Purkinje cell (primary cell): ENCODE measurements around the gene COPS7A. TPM values are rescaled to one million over a fixed set of nuclear protein-coding genes. Genes with fewer than 3 reads are reported as not detected.

ENCODE experiments used
- polyA plus RNA-seq: library from polyadenylated mRNA; unstranded; fragments of >200 nt; fragmentation: Nextera tagmentation; gene quantifications from 2 replicates; pipeline ENCODE4 v1.2.1, GENCODE V29; 2014

The COPS7A gene, protein sequence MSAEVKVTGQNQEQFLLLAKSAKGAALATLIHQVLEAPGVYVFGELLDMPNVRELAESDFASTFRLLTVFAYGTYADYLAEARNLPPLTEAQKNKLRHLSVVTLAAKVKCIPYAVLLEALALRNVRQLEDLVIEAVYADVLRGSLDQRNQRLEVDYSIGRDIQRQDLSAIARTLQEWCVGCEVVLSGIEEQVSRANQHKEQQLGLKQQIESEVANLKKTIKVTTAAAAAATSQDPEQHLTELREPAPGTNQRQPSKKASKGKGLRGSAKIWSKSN
- 52.4 and 53.2 TPM in 2 replicates for polyA plus RNA-seq

DNA sequence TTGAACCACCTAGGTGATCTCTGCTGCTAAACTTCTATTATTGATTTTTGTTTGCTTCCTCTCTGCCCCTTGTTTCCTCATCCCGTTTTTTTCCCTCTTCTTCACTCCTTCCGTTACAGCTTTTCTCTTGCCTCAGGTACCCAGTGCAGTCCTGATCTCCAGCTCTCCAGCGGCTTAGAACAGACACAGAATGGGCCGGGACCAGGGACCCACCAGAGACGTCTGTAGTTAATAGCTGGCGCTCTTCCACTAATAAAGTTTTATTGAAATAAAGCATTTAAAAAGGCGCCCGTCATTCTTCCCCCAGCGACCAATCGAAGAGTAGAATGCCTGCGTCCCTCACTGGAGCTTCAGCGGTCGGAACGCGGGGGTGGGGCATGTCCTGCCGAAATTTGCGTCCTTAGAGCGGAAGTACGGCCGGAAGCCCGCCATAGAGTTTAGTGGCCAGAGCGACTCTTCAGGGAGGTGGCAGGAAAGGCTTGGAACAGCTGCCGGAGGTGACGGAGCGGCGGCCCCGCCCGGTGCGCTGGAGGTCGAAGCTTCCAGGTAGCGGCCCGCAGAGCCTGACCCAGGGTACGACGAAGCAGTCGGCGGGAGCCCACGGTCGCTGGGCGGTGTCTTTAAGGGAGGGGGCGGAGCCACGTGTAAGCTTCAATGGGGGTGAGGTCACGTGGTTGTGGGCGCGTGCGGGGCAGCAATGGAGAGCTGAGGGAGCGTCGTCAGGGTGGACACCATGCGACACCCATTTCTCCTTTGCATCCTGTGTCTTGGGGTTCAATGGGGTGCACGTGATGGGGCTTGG lies at the start of gene COPS7A:
COPS7A (plus strand) TSS at position 440 of the 802 bp plus-strand sequence. CDS start 611 bp downstream, outside the sequence.

DNA sequence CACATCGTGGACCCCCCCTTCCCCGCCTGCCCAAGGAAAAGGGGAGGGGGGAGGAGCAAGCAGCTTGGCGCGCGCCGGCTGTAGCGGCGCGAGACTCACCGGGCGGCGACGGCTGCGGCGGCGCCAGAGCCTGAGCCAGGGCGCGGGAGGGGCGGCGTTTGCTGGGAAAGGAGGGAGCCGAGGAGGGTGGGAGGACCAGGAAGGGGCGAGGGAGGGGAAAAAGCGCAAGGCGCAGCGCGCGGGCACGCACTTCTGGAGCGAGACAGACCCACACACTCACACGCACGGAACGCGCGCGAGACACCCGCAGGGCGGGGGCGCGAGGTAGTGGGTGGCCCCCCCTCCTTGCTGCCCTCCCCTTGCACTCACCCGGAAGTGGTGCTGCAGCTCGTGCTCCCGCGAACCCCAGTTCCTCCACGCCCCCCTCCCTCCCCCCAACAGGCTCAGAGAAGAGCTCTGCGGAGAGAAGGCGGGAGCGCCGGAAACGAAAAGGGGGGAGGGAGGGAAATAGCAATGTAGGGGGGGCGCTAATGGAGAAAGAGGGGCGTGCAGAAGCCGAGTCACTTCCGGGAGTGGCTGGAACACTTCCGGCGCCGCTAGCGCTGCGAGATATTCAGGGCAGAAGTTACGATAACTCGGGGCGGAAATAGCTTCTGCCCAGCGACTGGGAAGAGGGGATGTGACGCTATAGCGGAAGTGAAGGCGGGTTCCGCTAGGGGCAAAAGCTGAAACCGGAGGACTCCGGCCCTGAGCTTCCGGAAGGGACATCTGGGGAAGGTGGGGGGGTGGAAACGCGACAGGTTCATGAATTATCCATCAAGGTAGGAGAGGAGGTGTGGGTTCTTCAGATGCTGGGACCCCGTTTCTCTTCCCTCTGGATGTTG lies 34.6 kb upstream of the COPS7A start, which contains the start of gene ZNF384:
ZNF384 (minus strand) TSS at position 377 of the 884 bp plus-strand sequence. CDS start 9,855 bp downstream, outside the sequence.

DNA sequence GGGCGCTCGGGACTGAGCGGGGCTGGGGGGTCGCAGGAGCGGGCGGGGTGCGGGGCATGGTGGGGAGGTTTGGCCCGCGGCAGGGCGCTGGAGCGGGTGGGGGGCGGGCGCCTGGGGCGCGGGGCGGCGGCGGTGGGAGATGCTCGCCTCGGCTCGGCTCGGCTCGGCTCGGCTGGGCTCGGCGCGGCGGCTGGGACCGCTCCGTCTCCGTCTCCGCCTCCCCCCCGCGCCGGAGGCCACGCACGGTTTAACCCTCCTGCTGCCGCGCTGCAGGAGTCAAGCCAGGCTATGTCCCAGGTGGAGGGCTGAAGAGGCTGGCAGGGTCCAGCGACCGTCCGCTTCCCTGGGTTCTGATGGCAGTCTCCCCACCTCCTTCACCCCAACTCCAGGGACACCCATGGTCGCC lies 23.2 kb upstream of the COPS7A start, which contains the start of gene PIANP:
PIANP (minus strand) TSS at position 170 of the 406 bp plus-strand sequence. CDS start 2,754 bp downstream, outside the sequence.

DNA sequence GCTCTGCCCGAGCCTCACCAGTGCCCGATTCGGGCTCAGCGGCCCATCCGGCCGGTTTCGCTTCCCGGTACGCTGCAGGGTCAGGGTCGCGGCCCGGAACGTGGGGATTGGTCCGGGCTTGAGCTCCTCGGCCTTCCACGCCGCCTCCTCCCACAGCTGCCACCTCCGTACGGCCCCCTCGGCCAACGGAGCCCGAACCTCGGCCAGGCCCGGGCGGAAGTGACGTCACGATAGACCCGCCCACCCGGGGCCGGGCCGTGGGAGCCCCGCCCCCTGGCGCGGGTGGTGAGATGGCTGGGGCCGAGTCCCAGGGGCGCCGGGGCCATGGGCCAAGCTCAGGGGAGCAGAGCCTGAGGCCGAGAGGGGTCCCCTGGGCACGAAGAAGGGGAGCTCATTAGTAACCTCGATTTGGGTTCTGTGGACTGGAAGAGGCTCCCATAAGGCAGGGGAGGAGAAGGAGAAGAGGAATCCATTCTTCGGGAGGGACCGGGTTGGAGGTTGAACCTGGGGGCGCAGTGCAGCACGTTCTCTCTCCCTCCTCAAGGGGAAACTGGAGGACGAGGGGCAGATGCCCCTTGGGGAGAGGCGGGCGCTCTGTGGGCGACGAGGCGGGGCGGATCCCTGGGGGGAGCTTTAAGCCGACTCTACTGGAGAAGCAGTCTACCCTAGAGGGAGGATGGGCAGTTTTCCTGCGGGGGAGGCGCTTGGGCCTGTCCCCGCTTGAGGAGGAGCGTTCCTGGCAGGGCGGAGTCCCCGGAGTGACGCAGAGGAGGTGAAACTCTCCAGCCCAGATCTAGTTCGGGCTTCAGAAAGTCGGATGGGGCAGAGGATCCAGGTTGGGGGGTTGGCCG lies 29.3 kb downstream of the COPS7A start, which contains the start of gene MLF2:
MLF2 (minus strand) TSS at position 221 of the 851 bp plus-strand sequence. CDS start 807 bp downstream, outside the sequence.

DNA sequence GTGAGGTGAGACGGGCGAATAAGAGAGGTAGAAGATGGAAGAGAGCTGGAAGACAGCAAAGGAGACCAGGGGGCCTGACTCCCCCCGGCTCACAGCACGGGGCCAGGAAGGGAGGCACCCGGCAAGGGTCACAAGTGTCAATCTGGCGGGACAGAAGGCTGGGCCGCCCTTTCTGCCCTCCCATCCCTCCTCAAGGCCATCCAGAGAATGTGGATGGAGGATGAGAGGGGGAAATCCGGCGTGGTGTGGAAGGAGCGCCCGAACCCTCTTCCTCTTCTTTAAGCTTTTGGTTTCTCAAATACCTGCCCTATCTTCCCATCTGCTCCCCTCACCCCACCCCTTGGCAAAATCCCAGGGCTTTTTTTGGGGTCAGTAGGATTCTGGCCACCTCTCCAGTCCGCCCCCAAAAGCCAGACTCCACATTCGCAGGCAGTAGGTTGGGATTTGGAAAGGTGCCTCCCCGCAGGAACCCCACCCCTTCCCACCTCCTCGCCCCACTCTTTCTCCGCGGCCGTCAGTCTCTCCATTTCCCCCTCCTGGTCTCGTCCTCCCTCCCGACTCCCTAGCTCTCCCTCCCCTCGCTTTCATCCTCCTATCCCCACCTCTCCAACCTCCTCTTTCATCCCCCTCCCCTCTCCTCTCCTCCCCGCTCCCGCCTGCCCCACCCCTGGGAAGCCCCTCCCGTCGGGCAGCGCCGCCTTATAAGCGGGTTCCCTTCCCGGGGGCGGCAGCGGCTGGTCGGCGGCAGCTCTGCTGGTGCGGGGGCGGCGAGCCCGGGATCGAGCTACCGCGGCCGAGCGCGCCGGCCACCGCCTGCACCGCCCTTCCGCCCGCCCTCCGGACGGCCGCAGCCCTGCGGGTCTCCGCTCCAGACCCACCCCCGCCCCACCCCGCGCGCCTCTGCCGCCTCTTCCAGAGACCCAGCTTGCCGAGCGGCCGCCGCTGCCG lies 42.1 kb downstream of the COPS7A start, which contains the start of gene PTMS:
PTMS (plus strand) TSS at position 730 of the 948 bp plus-strand sequence. CDS start 343 bp downstream, outside the sequence.

DNA sequence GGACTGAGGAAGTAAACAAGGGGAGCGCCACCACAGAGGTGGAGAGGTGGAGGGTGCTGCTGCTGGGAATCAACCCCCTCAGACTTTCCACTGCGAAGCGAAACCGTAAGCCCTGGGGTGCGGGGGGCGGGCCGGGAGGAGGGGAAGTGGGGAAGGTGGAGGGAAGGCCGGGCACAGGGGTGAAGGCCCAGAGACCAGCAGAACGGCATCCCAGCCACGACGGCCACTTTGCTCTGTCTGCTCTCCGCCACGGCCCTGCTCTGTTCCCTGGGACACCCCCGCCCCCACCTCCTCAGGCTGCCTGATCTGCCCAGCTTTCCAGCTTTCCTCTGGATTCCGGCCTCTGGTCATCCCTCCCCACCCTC lies 48.5 kb downstream of the COPS7A start, which contains the start of gene LAG3:
LAG3 (plus strand) TSS at position 190 of the 365 bp plus-strand sequence. CDS start 333 bp downstream, outside the sequence.

Other genes with a start within 250 kb of the COPS7A start
- 404 and 455 TPM in 2 replicates for gene MRPL51, start 230.8 kb upstream of the COPS7A start, polyA plus RNA-seq
- gene NCAPD2, start 229.9 kb upstream of the COPS7A start, polyA plus RNA-seq: 0.74 and 0.78 TPM in 2 replicates
- gene GAPDH, start 189.5 kb upstream of the COPS7A start, polyA plus RNA-seq: 5,164 and 6,636 TPM in 2 replicates
- gene IFFO1, start 168.0 kb upstream of the COPS7A start, polyA plus RNA-seq: 6.1 and 10.3 TPM in 2 replicates
- 3.7 and 9.3 TPM in 2 replicates for gene NOP2, start 155.8 kb upstream of the COPS7A start, polyA plus RNA-seq
- gene CHD4, start 116.7 kb upstream of the COPS7A start, polyA plus RNA-seq: 44.9 and 46.5 TPM in 2 replicates
- not detected in 2 replicates for gene LPAR5, start 88.1 kb upstream of the COPS7A start, polyA plus RNA-seq
- not detected in 2 replicates for gene ACRBP, start 76.6 kb upstream of the COPS7A start, polyA plus RNA-seq
- gene ING4, start 60.9 kb upstream of the COPS7A start, polyA plus RNA-seq: 22.4 and 27.0 TPM in 2 replicates
- gene ZNF384, start 34.7 kb upstream of the COPS7A start, polyA plus RNA-seq: 2.3 and 2.8 TPM in 2 replicates
- 15.3 and 29.7 TPM in 2 replicates for gene PIANP, start 23.2 kb upstream of the COPS7A start, polyA plus RNA-seq
- 161 and 204 TPM in 2 replicates for gene MLF2, start 29.1 kb downstream of the COPS7A start, polyA plus RNA-seq
- gene PTMS, start 42.3 kb downstream of the COPS7A start, polyA plus RNA-seq: 10.0 and 10.3 TPM in 2 replicates
- gene LAG3, start 48.5 kb downstream of the COPS7A start, polyA plus RNA-seq: not detected in 2 replicates
- 0.27 and 1.4 TPM in 2 replicates for gene CD4, start 65.5 kb downstream of the COPS7A start, polyA plus RNA-seq
- 3.8 and 14.6 TPM in 2 replicates for gene GPR162, start 97.8 kb downstream of the COPS7A start, polyA plus RNA-seq
- 0.34 and 1.6 TPM in 2 replicates for gene P3H3, start 104.4 kb downstream of the COPS7A start, polyA plus RNA-seq
- 0.29 and 1.1 TPM in 2 replicates for gene GNB3, start 116.9 kb downstream of the COPS7A start, polyA plus RNA-seq
- 0.21 and 0.51 TPM in 2 replicates for gene CDCA3, start 127.2 kb downstream of the COPS7A start, polyA plus RNA-seq
- 10.5 and 14.9 TPM in 2 replicates for gene USP5, start 128.1 kb downstream of the COPS7A start, polyA plus RNA-seq
- 1,435 and 2,077 TPM in 2 replicates for gene TPI1, start 143.5 kb downstream of the COPS7A start, polyA plus RNA-seq
- gene SPSB2, start 149.3 kb downstream of the COPS7A start, polyA plus RNA-seq: 0.55 TPM in 1 of 2 replicates, not detected in the other
- gene LRRC23, start 180.8 kb downstream of the COPS7A start, polyA plus RNA-seq: 3.5 and 6.7 TPM in 2 replicates
- 224 and 335 TPM in 2 replicates for gene ENO2, start 190.5 kb downstream of the COPS7A start, polyA plus RNA-seq
- gene ATN1, start 203.9 kb downstream of the COPS7A start, polyA plus RNA-seq: 1.6 and 2.4 TPM in 2 replicates
- gene RNU7-1, start 219.8 kb downstream of the COPS7A start, polyA plus RNA-seq: not detected in 2 replicates
- 313 and 357 TPM in 2 replicates for gene C12orf57, start 220.0 kb downstream of the COPS7A start, polyA plus RNA-seq
- gene PTPN6, start 227.3 kb downstream of the COPS7A start, polyA plus RNA-seq: 0.39 TPM in 1 of 2 replicates, not detected in the other
- gene PHB2, start 246.6 kb downstream of the COPS7A start, polyA plus RNA-seq: 66.1 and 89.6 TPM in 2 replicates
- 36.1 and 37.1 TPM in 2 replicates for gene EMG1, start 246.9 kb downstream of the COPS7A start, polyA plus RNA-seq